HG03064 (cell line): ENCODE data around the gene DDX25.
A peak's percentile ranks its signal among the peaks of the same experiment; 100 is the strongest.
"Not testable (repeated sequence)": the region's sequence is repeated elsewhere in the genome, so short reads cannot be mapped to it uniquely, and the experiment has no call there.

Source experiments
- ATAC-seq: cut with Tn5 transposase; IDR thresholded peaks from one replicate; pipeline ENCODE4 v1.9.1; 2021; ENCODE audit warnings: low read depth; ENCODE audit not compliant: unreplicated experiment

DDX25 gene

GRCh38 chr11:125903711-125904659 lies at the start of gene DDX25:
Gene DDX25 (plus strand): TSS chr11:125904508. CDS start chr11:125904518, 10 bp downstream.
- no peak for ATAC-seq

GRCh38 chr11:125857670-125858069 lies 46.6 kb upstream of the DDX25 start:
- not testable (repeated sequence) for ATAC-seq

GRCh38 chr11:125862786-125863185 lies 41.5 kb upstream of the DDX25 start:
- not testable (repeated sequence) for ATAC-seq

GRCh38 chr11:125865354-125865753 lies 39.0 kb upstream of the DDX25 start:
- ATAC-seq: not testable (repeated sequence)

- no peak for ATAC-seq
These were observed 34.8 kb upstream of the DDX25 start for GRCh38 chr11:125869521-125869920.

GRCh38 chr11:125871391-125872137 lies 32.7 kb upstream of the DDX25 start:
- ATAC-seq: no peak

GRCh38 chr11:125872138-125872491 lies 32.2 kb upstream of the DDX25 start:
- ATAC-seq: no peak

GRCh38 chr11:125873881-125874555 lies 30.3 kb upstream of the DDX25 start:
- no peak for ATAC-seq

- peak; percentile 84 for ATAC-seq
These were observed 29.7 kb upstream of the DDX25 start for GRCh38 chr11:125874556-125875124.

- no peak for ATAC-seq
These were observed 23.0 kb upstream of the DDX25 start for GRCh38 chr11:125881291-125881690.

- ATAC-seq: no peak
These were observed 20.9 kb upstream of the DDX25 start for GRCh38 chr11:125883375-125883774.

GRCh38 chr11:125886997-125887372 lies 17.3 kb upstream of the DDX25 start:
- ATAC-seq: peak; percentile 29

- ATAC-seq: peak; percentile 85
These were observed 16.7 kb upstream of the DDX25 start, which contains the start of gene HYLS1 for GRCh38 chr11:125887373-125888324. Gene HYLS1 (plus strand): TSS chr11:125887668. CDS start chr11:125899369, 11,701 bp downstream.

- no peak for ATAC-seq
These were observed 13.7 kb upstream of the DDX25 start for GRCh38 chr11:125890447-125891100.

GRCh38 chr11:125892071-125892470 lies 12.2 kb upstream of the DDX25 start:
- no peak for ATAC-seq

- ATAC-seq: no peak
These were observed 11.3 kb upstream of the DDX25 start for GRCh38 chr11:125892994-125893393.

GRCh38 chr11:125901872-125902271 lies 2.4 kb upstream of the DDX25 start:
- ATAC-seq: no peak

GRCh38 chr11:125902277-125902926 lies 1.9 kb upstream of the DDX25 start:
- no peak for ATAC-seq
